ENCODE results near the gene FCN1.
A peak's percentile ranks its signal among the peaks of the same experiment; 100 is the strongest.

The FCN1 gene

DNA sequence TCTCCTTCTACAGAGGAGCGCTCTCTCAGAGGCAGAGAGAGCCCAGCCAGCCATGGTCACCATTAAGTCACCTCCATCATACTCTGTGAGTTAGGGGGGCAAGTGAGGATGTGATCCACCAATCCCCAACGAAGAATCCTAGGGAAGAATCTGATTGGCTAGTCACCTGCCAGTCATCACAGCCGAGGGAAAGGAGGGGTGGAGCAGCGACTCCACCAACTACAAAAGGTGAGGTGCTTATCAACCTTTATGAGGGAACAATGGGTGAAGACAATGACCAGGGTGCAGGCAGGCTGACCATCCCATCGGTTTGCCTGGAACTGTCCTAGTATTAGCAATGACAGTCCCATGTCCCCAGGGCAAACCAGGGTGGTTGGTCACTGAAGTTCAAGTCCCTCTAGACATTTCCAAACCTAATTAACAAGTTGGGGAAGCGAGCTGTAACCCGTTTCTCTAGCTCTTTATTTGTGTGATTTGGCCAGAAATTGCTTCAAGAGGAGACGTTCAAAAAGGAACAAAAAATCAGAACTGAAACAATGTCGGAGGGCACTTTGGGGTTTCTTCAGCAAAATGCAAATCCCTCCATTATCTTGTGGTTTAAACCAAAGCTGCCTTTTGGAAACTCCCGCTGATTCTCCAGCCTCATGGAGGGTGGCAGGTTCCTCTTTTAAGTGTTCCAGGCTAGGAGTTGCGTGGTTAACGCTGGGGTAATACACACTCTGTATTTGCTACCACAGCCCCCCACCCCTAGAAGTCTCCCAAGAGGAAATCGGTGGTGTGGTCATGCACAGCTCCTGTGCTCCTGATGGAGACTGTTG, 18.8 kb upstream of the FCN1 start:
- peak; percentile 12 for DNase-seq

DNA sequence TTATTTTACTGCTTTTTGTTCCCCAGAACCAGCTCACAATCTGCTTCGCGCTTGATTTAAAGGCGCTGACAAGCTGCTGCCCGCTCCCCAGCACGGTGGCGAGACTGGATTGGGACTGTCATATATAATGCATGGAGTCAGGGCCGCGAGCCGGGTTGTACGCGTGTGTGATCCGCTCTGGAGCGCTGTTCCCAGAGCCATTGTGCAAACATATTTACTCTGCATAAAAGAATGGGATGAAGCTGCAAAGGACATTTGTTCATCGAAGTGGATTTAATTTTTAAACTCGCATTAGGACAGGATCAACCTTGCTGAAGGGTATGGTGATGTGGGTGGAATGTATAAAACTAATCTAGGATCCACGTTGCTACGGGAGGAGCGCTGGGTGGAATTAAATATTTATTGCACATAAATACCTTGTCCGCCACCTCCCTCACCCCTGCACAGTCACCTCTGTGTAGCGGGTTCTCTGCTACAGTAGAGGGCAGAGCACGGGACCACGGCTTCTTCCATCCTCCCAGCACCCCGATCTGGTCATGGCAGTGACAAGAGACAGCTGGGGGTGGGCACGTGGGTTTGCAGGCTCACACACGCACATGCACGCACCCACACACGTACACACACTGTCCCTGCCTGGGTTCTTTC, 18.1 kb upstream of the FCN1 start:
- DNase-seq, result no peak

DNA sequence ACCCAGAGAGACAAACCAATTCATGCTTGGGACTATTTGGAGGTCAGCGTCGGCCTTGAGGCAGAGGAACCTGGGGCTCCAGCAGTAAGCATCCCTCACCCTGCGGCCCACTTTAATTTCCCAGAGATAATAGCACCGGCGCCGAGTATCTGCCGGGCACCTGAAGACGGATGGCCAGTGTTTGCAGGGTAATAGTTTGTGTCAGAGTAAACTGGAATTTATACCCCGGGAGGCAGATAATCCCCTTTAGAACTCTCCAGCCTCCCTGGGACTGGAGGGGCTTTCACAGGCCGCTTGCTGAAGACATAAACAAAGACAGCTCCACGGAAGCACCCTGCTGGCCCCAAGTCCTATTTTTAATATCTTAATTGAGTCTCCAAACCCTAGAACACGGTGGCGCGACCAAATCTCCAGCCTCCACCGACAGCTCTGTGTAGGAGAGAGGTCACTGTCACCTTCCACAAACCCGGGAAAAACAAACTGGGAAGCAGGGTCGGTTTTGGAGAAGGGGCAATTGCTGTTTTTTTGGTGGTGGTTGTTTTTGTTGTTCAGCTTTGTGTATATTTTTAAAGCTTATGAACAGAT, 17.4 kb upstream of the FCN1 start:
- no peak for DNase-seq

DNA sequence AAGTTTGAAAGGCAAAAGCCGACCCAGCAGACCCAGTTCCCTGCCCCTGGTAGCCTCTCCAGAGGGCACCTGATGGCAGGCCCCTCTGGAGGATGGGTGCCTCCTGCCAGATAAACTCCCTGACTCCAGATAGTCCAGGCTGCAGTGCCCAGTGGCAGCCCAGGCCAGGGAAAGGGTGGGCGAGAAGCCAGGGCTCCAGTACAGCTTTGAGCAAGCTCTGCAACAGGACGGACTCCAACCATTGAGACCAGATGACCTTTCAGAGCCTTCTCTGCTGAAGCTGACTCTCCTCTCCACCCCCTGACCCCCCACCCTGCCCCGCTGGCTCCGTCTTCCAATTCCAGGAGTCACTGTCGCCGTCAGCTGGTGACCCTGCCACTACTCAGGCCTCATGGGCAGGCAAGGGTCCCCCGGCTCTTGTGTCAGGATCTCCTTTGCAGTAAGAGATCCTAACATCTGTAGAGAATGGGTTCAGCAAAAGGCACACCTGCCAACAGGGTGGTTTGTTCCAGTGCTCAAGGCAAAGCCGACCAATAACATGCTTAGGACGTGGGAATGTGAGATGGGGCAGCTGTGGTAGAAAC, 15.5 kb upstream of the FCN1 start:
- no peak for DNase-seq

DNA sequence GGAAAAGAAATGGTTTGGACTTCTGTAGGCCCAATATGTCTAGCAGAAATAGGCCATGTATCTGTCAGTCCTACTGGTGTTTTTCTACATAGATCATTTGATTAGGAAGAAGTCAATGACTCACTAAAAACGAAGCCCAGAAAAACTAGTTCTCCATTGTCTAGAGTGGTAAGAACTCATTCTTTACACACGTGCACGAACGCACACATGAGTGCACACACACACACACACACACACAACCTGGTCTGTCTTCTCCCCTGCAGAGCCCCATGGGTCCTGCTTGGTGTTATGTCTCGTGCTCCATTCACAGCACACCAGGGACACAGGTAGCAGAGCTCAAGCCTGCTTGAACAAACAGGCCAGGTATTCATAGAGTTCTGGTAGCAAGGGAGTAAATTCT, 14.9 kb upstream of the FCN1 start:
- DNase-seq, result no peak

DNA sequence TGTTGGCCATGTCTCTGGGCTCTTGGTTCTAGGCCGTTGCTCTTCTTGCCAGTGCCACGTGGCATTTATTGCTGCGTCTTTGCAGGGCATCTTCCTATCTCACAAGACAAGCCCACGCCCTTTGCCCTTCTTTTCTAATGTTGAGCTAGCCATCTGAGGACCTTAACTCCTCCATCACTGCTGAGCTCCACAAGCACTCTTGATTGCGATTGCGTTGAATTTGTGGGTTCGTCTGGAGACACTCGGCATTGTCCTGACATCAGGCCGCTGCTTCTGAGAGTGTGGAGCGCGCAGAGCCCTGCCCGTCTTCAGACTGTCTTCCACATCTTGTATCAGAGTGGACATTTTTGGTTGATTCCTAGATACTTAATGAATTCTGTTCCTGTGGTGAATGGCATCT, 14.5 kb upstream of the FCN1 start:
- no peak for DNase-seq

DNA sequence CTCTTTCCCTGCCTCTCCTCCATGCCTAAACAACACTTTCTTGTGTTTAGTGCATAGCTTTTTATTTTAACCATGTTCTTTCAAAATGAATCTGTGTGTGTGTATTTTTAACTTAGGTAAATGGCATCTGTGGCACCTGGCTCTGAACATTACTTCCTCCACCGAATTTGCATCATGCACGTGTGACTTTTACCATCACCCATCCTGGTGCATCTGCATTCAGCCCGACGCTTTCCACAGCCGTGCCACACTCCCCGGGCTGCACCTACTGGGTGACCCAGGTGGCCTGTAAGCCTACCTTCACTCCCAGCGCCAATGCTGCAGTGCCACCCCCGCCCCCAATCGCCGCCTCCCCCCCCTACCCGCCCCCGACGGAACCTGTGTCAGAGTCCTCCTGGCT, 12.7 kb upstream of the FCN1 start:
- DNase-seq, result no peak

DNA sequence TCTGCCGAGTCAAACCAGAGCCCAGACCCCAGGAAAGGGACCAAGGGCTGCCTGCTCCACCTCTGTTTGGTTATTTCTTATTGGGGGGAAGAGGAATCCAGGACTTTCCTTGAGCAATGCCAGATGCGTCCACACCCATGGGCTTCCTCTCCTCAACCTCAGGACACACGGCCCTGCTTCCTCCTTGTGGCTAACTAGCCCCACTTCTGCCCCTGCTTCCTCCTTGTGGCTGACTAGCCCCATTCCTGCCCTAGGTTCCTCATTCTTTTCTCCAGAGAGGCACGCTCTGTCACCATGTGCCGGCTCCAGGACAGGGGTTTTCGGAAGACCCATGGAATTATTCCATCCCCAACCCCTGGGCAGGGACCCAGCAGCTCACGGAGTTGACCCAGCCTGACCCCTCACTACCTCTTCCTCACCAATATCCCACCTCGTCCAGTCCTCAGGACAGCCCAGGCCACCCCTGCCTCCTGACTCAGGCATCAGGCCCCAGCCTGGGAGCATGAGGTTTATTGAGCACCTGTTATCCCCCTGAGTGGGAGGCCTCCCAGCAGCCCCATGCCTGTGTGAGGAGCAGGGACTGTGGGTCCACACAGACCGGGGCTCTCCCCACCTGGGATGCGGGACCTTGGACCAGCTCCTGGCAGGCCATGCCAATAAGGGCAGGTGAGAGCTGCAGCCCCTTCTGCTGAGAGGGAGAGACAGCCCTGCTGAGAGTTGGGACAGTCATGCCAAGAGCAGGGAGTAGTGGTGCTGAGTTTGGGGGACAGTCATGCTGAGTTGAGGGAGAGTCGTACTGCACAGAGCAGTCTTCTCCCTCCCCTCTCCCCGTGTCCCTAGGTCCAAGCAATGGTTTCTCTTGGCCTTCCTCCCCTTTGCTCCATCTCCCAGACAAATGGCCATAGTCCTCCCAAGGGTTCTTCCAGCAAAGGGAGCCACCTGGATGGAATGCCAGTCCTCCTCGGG, 11.8 kb upstream of the FCN1 start:
- peak; percentile 4 for DNase-seq

DNA sequence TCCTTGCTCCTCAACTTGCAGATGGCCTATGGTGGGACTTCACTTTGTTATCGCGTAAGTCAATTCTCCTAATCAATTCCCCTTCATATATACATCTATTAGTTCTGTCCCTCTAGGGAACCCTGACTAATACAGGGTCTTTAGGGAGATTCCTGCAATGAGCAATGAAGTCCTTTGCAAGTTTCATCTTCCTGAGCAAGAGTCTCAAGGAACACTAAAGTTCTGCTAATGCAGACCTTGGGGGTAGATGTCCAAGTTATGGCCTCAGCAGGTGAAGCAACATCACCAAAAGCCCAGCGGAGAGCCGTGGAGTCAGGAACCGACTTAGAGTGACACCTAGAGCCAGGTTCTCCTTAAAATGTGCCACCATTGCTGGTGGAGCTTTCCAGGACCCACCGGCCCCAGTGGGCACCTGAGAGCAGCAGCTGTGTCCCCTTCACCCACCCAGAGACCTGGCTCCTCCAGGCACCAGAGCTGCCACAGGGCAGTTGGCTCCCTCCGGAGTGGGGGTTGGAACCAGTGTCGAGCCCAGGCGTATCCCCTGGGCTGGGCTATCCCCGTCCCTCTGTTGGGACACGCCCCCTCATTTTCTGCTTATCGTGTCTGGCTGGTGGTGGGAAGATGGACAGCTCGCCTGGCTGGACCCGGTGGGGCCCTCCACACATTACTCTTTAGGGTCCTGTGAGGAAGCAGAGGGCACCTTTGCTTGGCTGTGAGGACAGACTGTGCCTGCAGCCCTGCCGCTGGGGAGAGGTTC, 10.9 kb upstream of the FCN1 start:
- no peak for DNase-seq

DNA sequence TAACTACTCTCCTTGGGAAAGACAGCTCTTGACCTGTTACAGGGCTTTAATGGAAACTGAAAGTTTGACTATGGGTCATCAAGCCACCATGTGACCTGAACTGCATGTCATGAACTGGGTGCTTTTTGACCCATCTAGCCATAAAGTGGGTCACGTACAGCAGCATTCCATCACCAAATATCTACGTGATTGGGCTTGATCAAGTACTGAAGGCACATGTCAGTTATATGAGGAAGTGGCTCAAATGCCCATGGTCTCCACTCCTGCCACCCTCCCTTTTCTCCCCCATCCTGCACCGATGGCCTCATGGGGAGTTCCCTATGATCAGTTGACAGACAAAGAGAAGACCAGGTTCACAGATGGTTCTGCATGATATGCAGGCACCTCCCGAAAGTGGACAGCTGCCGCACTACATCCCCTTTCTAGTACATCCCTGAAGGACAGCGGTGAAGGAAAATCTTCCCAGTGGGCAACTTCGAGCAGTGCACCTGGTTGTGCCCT, 7.3 kb upstream of the FCN1 start:
- DNase-seq, result no peak

DNA sequence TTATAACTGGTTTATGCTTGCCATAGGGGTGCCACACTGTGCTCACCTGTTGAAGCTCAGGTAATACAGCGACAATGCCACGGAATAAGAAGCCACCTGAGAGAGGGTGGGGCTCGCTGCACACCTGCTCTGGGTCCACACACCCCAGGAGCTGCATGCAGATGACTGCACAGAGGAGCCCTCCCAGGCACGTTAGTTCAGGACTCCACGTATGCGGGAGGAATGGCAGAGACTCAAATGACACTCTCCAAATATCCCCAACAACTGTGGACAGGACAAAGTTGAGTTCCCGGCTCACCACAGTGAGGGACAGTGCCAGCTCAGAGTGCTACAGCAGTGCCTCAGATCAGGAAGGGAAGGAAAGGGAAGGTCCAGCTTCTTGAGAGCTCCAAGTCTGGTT, 5.8 kb upstream of the FCN1 start:
- no peak for DNase-seq

DNA sequence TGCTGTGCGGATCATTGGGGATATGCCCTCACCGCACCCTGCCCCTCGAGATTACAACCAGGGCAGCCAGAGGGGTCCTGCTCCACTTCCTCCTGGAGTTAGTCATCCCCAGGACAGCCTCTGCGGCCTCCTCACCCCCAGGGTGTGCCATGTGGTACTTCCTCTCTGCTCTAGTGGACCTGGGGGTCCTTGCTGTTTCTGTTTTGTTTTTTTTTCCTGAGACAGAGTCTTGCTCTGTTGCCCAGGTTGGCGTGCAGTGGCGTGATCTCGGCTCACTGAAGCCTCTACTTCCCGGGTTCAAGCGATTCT, 5.2 kb upstream of the FCN1 start:
- DNase-seq, result no peak

DNA sequence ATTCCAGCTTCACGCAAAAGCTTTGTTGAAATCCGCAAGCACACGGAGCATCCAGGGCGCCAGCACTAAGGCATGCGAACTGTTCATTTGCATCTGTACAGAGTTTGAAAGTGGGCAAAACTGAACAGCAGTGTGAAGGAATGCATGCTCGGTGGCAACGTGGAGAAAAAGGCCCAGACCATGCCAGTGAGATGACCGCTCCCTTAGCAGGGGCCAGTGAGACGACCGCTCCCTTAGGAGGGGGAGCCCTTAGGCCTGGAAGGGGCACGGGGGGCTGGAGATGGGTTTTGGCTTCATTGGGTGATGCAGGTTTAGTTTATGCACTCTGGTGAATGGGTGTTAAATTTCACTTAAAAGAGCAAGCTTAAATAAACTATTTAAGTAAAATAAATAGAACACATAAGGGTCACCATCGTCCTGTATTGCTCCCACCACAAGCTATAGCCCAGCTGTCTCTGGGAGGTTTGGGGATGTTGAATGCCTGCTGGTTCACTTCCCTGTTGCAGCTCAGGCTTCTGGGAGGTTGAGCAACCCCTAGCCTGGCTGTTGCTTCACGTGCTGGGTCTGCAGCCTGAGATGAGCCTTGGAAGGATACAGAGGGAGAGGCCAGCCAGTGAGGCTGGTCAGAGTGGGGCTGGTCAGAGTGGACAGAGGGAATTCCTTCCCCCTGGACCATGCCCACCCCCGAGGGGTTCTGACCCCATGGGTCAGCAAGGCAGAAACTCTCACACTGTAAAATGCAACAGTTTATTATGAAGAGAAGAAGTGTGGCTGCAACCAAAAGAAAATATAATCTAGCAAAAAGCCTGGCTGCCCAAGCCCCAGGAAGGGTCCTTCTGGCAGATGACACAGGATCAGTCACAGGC, 4.6 kb upstream of the FCN1 start:
- no peak for DNase-seq

DNA sequence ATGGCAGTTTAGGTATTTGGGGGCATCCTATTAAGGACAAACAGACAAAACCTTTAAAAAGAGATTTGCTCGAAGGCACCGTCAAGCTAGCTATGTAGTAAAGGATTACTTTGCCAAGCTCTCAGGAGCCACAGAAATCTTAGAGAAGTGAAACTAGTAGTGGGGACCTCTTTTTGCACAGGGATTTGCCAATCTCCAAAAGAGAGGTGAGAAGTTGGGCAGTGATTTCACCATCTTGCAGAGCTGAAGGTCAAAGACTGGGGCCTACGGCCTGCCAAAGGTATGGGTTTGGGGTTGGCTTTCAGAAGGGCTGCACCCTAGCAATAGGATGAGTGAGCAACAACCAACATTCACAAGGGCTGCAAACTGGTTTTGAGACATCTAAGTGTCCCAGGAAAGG, 1.6 kb upstream of the FCN1 start:
- no peak for DNase-seq

DNA sequence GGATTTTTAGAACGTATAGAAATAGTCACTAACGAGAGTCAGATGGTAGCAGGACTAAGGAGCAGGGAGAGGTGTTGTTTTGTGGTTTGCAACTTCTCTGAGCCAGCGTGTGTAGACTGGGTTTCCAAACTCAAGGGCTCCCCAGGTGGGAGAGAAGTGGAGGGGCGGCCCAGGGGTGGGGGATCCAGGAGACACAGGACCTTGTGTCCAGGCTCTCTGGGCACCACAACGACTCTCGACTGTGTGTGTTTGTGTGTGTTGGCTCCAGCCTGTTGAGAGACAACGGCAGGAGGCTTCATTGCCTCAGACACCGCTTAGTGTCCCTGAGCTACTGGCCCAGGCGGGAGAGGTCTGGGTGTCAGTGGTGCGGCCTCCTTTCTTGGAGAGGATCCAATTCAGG, 934 bp upstream of the FCN1 start:
- no peak for DNase-seq

DNA sequence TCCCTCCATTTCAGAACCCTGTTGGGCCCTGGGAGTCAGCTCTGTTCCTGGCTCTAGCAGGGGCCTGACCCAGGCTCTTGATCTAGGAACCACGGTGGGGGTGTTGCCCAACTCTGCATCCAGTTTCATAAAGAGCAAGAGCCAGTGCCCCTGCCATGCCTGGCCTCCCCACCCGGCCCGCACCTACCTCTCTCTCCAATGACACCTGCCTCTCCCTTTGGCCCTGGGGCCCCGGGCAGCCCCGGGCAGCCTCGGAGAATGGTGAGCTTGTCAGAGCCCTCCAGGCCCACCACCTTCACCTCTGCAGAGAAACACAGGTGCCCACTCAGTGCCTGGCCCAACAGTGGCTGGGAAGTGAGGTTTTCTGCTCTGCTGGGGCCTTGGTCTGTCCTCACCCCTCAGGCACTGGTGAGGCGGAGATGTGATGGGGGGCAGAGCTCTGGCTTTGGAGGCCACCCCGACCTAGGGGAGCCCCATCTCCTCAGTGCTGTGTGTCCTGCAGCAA, 1.5 kb downstream of the FCN1 start:
- DNase-seq, result no peak

DNA sequence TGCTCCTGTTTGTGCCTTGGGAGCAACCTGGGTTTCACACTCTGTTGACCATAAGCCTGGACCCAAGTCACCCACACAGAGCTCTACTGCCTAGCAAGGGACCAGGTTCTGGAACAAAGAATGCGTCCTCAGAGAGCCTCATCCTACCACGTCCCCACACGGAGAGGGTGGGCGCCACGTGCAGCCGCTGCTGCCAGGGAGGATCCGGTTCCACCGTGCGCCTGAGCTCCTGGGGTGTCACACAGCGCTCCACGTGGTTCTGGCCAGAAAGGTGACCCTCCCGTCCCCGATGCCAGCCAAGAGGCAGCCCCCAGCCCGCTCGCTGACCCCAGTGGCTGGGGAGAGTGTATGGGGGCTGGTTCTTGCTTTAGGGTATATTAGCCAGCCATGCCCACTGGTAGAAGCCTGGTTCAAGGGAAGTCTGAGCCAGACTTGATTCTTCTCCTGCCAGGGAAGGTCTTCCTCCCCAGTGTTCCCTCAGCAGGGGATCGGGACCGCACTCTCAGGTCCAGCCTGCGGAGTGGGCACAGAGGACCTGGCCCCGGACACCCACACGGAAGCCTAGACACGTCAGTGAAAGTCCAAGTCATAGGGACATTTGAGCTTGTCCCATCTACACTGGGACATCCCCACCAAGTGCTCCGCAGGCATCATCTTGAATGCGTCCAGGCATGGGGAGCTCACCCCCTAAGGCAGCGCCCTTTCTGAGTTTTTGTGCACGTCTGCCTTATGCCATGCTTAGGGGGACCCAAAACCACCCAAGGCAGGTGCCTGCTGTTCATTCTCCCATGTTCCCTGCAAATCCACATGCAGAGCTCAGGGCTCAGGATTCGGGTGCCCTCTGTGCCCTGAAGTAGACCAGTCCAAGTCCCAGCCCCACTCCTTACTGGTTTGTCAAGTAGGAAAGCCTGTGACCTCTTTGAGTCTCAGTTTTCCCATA, 2.4 kb downstream of the FCN1 start:
- DNase-seq, result no peak

DNA sequence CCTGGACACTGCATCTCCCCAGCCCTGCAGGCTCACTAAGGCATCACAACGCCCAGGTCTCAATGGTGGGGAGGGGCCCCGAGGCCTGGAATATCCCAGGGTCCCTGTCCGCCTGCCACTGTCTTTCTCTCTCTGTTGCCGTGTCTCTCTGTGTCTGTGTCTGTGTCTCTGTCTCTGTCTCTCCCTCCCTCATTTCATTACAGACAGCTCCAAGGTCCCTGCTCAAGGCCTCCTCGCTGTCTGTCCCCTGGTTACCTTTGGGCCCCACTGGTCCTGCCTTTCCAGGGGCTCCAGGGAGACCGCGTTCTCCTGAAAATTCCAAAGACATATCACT, 3.2 kb downstream of the FCN1 start:
- no peak for DNase-seq

DNA sequence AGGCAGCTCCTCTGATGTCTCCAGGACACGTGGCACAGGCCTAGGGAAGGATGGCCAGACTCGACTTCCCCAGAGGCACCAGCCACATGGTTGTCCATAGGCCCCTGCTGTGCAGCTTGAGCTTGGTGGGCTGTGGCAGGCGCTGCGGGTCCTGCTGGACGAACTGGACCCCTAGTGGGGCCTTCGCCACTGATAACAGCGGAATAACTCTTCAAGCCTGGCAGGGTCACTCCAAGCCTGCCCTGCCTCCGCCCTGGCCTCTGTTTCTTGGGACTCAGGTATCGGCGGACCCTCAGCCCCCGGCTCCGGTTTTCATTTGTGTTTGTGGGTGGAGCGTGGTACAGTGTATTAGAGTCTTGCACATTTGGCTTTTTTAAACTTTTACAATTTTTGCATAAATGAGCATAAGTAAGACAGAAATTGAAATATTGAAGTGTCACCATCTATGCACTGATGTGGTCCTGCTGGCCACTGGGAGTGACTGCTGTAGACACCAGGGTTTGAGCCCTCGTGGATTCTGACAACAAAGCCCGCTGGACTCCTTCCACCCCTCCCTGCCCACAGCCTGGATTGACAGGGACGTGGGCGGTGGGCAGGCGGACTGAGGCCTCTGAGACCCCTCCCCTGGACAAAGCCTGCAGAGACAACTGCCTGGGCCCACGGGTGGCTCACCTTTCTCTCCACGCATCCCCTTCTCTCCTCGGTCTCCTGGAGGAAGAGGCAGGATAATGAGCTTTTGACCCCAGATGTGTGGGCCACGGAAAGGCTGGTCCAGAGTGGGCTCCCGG, 3.8 kb downstream of the FCN1 start:
- no peak for DNase-seq
